Measurements from ENCODE around the gene ATAD3B.
"Not testable (repeated sequence)": the region's sequence is repeated elsewhere in the genome, so short reads cannot be mapped to it uniquely, and the experiment has no call there.

The ATAD3B gene

DNA sequence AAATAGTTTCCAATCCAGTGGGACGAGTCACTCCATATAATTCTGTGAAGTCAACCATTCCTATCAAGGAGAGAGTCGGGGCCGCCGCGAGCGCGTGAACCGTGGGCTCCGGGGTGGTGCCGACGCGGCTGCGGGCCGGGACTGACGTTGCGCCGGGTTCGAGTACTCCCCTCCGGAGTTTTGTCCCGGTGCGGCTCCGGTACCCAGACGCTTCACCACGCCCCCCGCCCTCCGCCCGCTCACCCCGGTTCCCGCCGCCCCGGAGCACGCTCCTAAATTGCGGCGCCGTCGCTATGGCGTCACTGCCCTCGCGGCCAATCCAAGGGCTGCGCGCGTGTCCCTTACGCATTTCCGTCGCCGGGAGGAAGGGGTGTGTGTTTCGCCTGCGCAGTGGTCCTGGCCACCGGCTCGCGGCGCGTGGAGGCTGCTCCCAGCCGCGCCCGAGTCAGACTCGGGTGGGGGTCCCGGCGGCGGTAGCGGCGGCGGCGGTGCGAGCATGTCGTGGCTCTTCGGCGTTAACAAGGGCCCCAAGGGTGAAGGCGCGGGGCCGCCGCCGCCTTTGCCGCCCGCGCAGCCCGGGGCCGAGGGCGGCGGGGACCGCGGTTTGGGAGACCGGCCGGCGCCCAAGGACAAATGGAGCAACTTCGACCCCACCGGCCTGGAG lies at the start of gene ATAD3B:
Gene ATAD3B, plus strand, starts transcription at position 377 of the 664 bp plus-strand sequence. Its CDS starts 120 bp downstream, at position 497.
- no peak for FAIRE-seq

- FAIRE-seq = no peak
These were observed 49.6 kb upstream of the ATAD3B start for GRCh38 chr1:1421907-1422464.

GRCh38 chr1:1422465-1423244 lies 48.9 kb upstream of the ATAD3B start:
- no peak for FAIRE-seq

GRCh38 chr1:1423245-1423597 lies 48.3 kb upstream of the ATAD3B start:
- no peak for FAIRE-seq

DNA sequence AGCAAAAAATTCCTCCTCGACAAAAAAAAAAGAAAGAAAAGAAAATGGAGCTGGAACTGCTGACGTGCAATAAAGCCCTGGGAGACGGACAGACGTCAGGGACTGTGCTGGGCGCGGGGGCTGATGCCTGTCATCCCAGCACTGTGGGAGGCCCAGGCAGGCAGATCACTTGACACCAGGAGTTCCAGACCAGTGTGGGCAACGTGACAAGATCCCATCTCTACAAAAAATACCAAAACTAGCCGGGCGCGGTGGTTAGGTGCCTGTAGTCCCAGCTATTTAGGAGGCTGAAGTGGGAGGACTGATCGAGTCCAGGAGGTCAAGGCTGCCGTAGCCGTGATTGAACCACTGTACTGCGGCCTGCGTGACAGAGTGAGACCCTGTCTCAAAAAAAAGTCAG lies 46.9 kb upstream of the ATAD3B start:
- FAIRE-seq = no peak

DNA sequence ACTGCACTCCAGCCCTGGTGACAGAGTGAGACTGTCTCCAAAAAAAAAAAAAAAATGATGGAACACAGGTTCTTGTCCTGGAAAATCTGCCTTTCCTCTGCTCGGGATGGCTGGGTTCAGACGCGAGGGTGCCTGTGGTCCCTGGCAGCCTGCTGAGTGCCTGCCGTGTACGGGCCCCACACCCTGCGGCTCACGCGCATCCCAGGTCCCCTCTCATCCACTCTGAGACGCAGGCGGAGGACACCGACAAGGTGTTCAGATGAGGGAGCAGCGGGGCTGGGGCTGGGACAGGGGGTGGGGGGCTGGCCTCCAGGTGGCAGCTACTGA lies 46.2 kb upstream of the ATAD3B start:
- no peak for FAIRE-seq

DNA sequence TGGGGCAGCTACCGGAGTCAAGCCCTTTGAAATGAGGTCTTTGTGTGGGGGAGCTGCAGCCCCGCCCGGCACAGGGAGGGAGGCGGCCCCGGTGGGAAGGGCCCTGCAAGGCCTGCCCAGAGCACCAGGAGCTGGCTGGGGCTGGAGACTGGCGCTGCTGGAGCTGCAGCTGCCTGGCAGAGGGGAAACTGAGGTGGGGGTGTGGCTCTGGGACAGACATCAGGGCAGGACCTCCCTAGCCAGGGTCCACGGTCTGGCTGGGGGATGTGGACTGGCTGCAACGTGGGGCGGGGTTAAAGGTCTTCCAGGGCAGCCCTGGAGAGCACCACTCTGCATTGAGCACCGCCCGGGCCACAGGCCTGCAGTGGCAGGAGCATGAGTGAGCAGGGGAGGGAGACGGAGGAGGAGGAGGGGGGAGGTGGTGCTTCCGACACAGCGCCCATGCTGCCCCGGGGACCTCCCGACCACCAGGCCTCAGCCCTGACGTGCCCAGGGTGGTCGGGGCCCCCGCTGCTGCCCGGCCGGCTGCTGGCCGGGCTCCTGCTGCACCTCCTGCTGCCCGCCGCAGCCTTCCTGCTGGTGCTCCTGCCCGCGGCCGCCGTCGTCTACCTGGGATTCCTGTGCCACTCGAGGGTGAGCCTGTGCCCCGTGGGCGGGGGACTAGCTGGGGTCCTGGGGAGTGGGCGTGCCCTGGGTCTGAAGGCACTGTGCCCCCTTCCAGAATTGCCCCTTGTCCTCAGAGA lies 45.6 kb upstream of the ATAD3B start:
- FAIRE-seq = no peak

DNA sequence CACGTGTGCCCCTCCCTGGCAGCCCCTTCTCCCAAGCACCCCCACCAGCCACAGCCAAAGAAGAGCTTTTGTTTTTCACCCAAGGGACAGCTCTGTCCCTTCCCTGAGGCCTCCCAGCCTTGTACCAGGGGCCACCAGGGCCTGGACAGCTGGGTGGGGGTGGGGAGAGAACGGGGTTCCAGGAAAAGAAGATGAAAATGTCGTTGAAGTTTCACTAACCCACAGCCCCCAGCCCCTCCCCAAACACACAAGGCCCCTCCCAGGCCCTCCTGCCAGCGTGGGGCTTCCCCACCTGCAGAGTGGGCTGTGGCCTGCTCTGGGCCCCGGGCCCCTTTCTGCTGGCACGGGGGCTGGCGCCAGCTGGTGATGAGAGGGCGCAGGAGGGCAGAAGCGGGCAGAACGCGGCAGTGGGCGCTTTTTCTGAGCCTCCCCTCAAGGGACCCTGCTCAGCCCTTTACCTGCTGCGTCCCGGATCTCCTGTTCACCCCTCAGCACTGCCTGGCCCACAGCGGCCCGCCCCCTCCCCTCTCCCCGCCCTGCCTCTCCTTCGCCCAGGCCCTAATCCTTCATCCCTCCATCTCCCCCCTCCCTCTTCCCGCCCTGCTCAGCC lies 45.0 kb upstream of the ATAD3B start:
- no peak for FAIRE-seq

- FAIRE-seq = no peak
These were observed 44.3 kb upstream of the ATAD3B start for GRCh38 chr1:1427106-1427819.

GRCh38 chr1:1427820-1428148 lies 43.8 kb upstream of the ATAD3B start:
- no peak for FAIRE-seq

- no peak for FAIRE-seq
These were observed 43.4 kb upstream of the ATAD3B start for GRCh38 chr1:1428174-1428573.

DNA sequence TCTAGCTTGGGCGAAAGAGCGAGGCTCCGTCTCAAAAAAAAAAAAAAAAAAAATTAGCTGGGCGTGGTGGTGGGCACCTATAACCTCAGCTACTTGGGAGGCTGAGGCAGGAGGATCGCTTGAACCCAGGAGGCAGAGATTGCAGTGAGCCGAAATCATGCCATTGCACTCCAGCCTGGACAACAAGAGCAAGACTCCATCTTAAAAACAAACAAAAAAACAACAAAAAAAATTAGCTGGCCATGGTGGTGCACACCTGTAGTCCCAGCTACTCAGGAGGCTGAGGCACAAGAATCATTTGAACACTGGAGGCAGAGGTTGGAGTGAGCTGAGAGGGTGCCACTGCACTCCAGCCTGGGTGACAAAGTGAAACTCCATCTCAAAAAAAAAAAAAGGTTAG lies 42.6 kb upstream of the ATAD3B start:
- not testable (repeated sequence) for FAIRE-seq

DNA sequence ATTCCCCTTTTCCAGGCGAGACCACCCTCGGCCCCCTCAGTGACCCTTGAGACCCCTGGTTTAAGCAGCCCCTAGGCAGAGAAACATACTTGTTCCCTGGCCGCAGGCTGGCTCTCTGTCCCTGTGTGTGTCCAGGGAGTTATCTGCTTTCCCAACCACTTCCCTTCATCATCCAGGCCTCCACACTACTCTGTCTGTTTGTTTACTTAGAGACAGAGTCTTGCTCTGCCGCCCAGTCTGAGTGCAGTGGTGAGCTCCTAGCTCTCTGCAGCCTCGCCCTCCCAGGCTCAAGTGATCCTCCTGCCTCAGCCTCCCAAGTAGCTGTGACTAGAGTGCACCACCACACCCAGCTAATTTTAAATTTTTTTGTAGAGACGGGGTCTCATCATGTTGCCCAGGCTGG lies 41.9 kb upstream of the ATAD3B start:
- no peak for FAIRE-seq

GRCh38 chr1:1430114-1430982 lies 41.2 kb upstream of the ATAD3B start:
- no peak for FAIRE-seq

DNA sequence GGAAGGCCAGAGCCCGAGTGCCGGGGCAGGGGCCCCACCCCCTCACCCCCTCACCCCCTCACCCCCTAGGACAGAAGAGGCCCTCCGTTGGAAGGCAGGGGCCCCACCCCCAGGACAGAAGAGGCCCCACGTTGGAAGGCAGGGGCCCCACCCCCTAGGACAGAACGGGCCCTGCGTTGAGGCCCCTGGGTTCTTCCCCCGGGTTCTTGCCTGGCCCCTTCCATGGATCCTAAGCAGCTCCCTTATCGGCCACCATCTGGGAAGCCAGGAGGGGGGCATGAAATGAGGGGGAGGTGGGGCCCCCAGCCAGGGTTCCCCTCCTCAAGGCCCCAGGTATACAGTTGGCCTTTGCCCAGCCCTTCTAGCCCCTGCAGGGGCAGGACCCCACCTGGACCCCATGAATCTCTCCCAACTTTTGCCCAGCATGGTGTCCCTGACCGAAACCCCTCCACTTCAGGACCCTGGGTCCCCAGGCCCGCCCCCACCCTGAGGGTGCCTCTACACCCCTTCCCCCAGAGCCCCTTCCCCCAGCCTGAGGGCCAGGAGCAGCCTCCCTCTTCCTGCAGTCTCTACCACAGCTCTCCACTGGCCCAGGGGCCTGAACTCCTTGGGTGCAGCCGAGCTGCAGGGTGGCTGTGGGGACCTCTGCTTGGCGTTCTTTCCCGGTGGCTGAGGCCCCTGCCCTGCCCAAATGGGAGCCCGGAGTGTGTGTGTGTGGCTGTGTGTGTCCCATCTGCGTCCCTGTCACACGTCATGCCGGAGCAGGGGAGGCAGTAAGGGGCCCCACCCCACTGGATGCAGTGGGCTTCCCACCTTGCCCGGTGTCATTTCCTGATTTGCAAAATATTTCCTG lies 40.3 kb upstream of the ATAD3B start:
- FAIRE-seq = no peak

GRCh38 chr1:1431845-1432273 lies 39.7 kb upstream of the ATAD3B start:
- FAIRE-seq = no peak

- FAIRE-seq = no peak
These were observed 39.2 kb upstream of the ATAD3B start for GRCh38 chr1:1432274-1432950.

DNA sequence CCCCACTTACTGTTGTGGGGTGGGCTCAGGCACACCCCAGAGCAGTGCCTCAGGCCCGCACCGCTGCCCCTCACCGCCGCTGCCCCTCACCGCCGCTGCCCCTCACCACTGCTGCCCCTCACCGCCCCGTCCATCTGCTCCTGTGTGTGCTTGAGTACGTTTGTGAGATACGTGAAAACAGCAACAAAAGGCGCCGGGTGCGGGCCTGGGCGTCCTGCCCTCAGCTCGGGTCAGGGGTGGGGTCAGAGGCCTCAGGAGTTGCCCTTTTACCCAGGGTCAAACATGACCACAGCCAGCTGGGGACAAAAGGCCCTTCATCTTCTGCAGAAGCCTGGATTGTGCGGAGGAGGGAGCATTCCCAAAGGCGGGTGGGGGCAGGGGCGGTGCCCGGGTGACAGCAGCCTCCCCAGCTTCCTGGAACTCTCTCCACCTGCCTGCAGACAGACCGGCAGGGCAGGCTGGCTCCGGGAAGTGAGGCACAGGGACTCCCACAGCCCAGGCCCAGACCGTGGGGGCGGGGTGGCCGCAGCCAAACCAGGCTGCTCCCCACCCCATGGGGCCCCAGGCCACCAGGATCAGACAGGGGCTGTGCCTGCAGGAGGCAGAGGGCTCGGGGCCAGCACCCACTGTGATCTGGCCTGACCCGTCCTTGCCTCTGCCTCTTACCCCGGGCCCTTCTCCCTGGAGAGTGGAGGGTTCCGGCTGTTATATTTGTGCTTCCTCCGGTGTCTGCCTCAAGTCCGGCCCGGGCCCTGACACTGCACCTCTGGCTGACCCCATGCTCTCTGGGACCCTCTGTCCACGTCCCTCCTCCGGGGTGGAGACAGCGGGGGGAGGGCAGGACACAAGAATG lies 38.4 kb upstream of the ATAD3B start:
- FAIRE-seq = no peak

DNA sequence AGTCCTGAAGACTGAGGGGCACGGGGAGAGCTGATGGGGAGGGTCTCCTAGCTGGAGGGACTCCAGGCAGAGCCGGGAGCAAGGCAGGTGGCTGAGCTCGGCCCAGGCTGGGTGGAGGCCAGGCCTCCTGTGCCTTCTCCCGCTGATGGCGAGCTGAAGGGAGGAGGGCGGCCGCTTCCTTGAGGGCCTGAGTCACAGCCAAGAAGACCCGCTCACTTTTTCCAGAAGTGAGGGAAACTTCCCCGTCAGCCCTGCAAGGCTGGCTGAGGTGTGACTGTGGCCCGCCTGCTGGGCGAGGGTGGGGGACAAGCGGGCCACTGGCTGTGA lies 37.8 kb upstream of the ATAD3B start:
- no peak for FAIRE-seq

Data from endometrium (tissue), 2 donors.